Kidney tubule cell (primary cell): ENCODE data around the gene ATR.
"Not testable (repeated sequence)": the region's sequence is repeated elsewhere in the genome, so short reads cannot be mapped to it uniquely, and the experiment has no call there.

Source experiments
- DNase-seq: peaks from one replicate; pipeline ENCODE4 v3.0.0-alpha.2; 2018; ENCODE audit warnings: low spot score

The ATR gene

DNA sequence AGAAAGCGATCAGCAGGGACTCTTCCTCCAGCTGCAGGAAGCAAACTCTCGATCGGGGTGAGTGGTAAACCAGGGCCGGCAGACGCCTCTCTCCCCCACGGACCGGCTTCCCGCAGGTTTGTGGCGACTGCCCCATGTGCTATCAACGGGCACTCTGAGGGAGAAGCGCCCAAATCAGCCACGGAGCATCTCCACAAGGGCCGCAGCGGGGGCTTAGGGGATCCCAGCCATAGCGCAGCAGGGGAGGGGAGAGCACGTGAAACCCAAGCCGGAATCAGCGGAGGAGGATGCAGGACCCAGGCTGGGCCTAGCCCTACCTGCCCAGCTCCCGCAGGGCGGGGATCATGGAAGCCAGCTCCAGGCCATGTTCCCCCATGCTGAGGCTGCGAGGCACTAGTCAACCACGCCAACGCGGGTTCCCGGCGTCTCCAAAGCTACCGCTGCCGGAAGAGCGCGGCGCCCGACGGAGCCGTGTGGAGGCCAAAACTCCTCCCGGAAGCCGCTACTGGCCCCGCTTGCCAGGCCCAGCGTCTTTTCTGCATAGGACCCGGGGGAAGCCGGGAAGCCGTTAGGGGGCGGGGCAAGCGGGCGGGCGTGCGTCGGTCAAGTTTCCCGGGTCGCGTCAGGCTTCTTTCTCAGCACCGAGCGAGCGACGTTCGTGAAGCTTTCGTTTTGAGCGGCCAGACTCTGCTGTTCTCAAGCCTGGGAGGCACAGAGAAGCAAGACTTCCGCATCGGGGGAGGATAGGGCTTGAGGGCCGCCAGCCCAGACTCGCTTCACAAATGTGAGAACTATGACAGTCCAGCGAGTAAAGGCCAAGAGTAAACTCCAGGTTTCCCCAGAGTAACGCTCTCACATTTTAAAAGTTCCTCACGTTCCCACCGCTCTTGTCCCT, at the start of gene ATR:
TSS of gene ATR (minus strand) at position 405 of the 895 bp plus-strand sequence. CDS start at position 376, 29 bp downstream.
- DNase-seq = peak; percentile 98

DNA sequence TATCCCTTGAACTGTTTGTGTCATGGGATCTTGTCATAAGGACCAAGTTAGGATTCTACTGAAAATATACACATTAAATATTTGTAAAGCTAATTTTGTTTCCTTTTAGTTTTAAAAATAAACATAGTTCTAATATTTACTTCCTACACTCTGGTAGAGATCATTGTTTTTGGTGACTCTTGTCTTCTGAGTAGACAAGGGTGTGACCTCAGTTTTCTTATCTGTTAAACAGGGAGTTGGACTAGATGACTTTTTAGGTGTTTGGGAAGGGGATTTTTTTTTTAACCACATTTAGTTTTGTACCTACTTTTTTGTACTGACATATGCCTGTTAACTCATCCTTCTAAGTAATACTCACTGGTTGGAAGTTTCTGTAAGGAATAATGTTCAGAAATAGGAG, 48.4 kb upstream of the ATR start:
- DNase-seq = no peak

DNA sequence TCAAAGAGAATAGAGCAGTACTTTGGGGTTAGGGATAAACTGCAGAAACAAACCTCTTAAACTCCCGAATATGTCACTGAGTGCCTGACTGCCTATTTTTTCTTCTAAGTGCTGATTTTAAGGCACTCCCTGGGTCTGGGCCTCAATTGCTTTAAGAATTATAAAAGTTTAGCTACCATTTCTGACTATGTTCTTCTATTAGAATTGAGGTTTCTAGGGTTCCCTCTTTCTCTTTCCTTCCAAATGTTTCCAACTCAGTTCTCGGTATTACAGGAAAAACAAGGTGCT, 46.6 kb upstream of the ATR start:
- no peak for DNase-seq

DNA sequence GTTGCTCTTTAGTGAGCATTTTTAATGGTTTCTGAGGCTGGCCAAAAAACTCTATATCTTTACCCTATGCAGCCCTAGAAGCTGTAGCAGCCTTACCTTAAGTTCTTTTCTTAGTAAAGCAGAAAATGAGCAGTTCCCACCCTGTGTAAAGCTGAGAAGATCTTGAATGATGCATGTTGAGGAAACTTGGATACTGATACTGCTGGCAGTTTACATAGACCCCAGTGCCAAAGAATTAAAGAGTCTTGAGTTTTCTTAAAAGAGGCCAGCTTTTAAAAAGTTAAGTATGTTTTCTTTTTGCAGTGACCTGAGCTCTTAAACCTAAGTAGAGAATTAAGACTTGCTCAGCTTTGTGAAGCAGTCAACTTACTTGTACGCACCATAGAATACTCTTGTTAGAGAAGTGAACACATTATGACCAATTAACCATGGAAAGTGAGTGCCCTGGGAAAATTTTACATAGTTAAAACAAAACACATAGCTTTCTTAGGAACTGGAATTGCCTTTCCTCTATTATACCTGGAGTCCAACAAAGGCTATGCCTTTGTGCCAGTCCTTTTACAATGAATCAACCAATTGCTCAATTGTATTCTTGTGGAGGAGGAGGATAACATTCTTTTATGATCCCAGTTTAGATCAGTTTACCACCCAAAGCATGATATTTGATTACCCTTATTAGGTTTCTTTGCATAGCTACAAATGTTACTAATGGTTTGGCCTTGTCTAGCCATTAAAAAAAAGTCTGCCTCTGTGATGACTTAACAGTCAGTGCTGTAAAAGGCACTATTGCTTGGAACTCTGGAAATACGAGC, 46.0 kb upstream of the ATR start:
- no peak for DNase-seq

DNA sequence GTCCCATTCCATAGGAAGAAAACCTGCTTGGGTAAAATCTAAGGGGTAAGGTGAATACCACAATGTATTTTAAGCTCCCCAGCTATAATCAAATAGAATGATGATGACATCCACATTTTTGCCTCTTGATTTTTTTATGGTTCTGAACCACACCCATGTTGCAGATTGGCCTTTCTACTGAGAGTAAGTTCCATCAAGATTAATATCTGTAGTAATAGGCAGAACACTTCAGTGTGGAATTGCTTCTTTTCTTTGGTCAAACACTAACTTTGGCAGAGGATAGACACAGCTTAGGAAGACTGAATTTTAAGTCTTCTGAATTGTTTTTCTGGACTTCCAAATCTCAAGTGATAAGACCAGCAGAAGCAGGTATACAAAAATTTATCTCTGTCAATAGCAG, 44.7 kb upstream of the ATR start:
- DNase-seq = no peak

DNA sequence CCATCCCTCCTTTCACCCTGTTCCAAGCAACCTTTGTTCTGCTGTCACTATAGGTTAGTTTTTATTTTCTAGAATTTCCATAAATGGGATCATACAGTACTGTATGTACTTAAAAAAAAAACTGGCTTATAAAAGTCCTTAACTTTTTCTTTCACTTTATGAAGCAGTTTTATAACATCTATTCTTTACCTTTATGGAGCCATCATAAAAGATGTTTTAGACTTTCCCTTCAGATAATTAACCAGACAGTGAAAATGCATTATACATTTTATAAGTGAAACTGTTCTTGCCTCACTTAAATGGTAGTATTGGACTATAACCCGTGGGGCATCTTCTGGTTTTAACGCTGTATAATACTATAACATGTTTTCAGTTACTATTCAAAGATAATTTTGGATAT, 43.9 kb upstream of the ATR start:
- no peak for DNase-seq

DNA sequence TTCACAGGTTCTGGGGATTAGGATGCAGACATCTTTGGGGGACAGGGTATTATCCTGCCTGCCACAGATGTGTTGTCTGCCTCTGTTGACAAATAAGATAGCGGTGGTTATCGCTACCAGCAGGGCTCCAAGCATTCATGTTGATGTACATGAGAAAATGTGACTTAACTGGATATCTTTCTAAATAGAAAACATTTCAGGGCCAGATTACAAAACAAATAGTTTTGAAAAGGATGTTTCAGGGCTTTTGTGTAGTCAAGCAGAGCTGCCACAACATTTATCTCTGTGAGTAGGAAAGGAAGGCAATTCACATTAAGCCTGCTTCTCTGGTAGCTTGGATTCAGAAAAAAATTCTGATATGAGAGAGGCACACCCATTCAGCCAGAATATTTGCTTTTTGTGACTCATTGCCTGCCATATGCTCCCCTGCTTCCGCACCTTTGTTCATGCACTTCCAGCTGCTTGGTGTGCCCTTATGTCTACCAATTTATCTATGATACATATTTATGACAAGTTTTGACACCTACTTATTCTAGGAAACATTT, 40.5 kb upstream of the ATR start:
- DNase-seq = peak; percentile 32

DNA sequence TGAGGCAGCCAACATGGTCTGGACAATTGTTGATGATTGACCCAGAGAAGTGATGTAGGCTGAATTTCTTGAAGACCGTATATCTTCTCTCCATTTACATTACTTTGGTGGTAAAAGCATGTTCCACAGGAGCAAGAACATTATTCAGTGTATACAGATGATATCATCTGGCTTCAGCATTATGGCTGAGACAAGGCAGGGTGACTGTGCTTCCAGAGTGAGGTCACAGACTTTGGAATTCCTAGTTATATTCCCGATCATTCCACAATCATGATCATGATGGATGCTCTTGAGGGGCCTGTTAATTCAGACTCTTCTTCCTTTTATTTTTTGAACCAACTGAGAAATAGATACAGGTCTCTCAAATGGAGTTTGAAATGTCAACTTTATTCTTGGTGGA, 36.6 kb upstream of the ATR start:
- peak; percentile 39 for DNase-seq

DNA sequence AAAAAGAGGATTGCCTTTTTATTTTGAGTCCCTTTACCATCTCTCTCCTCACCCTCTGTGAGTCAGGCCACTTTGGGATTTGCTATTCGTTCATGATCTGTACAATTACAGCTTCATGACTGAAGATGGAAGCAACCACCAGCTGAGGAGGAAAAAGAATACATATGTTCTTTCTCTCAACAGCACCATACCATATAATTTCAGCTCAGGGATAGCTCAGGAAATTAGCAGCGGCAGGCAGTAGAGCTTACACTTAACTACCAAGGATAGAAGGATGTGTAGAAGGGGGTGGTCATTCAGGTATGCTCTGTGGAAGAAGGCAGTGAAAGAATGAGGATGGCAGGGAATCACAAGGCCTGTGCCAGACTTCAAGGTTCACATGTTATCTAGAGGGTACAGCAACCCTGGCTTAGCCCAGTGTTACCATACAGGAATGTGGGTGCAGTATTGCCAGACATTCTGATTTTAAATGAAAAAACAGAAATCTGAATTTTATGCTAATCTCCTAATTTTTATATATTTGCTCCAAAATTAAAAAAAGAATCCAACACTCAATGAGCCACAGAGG, 35.6 kb upstream of the ATR start:
- no peak for DNase-seq

DNA sequence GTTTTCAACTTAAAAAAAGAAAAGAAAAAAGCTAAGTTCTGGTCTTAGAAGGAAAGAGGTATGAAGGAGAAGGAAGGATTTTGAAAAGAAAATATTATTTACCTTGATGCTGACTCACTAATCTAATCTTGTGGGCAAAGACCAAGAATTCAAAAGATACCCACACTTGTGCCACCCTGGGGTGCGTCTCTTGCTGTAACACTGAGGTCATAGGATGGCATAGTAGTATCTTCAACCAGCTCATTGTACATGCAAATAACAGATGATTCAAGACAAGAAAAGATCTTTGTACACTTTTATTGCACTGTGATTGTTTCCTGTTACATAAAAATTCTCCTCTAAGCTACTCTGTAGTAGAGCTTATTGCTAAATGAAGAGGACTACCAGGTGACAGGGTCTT, 35.0 kb upstream of the ATR start:
- peak; percentile 61 for DNase-seq

DNA sequence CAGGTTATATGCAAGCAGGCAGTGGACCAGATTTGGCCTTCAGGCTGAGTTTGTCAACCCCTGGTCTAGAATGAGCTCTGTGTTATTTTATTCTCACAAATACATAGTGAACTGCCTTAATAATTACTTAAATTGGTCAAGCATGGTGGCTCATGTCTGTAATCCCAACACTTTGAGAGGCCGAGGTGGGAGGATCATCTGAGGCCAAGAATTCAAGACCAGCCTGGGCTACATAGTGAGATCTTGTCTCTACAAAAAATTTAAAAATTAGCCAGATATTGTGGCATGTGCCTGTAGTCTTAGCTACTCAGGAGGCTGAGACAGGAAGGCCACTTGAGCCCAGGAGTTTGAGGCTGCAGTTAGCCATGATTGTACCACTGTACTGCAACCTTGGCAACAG, 32.7 kb upstream of the ATR start:
- DNase-seq = no peak

DNA sequence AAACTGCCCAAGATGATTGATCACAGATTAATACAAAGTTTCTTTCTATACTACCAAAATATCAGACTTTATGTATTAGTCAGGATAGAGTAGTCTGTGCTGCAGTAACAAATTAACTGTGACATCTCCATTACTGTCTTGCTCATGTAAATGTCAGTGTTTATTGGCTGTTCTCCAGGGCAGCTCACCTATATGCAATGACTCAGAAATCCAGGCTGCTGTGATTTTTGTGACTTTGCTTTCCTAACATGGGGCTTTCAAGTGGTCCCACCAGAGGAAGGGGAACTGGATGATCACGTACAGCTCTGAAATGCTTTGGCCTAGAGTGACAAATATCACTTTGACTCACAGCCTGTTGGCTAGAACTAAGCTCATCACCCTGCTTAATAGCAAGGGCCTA, 30.6 kb upstream of the ATR start:
- DNase-seq = peak; percentile 26

DNA sequence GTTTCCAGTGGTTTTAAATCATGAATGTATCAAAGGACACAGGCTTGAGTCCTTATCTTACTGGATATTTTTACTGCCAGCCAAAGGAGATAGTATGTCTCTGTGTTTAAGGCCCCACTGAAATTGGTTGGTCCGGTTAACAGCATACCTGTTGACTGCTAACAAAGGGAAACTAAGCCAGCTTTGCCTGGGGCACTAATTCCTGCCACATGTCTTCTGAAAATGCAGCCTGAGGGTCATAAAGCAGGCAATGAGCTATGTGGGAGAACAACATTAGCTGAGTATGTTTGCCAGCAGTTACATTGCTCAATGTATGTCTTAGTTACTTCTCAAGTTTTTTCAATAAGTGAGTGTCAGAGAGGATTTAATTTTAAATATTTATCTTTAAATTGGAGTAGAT, 30.1 kb upstream of the ATR start:
- DNase-seq = no peak

DNA sequence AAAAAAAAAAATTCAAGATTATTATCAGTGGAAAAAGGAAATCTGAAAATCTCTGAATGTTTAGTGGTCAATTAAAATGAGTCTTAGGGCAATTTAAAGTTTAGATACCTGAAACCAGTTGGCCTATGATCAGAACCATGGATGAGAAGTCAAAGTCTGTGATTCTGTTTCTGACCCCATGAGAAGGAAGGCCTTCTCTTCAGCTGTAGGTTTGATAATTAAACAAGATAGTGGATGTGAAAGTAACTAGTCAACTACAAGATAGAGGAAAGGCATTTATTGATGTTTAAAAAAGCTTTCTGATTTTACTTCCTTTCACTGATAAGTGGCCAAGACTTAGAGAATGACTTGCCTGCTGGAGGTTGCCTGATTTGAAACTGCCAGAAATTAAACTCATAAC, 26.4 kb upstream of the ATR start:
- DNase-seq = no peak

DNA sequence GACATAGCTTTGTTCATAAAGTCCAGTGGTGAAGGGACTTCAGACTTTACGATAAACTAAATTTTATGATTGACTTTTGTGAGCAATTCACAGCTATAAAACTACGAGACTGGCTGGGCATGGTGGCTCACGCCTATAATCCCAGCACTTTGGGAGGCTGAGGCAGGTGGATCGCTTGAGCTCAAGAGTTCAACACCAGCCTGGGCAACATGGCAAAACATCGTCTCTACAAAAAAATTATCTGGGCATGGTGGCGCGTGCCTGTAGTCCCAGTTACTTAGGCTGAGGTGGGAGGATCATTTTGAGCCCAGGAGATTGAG, 24.8 kb upstream of the ATR start:
- DNase-seq = not testable (repeated sequence)

DNA sequence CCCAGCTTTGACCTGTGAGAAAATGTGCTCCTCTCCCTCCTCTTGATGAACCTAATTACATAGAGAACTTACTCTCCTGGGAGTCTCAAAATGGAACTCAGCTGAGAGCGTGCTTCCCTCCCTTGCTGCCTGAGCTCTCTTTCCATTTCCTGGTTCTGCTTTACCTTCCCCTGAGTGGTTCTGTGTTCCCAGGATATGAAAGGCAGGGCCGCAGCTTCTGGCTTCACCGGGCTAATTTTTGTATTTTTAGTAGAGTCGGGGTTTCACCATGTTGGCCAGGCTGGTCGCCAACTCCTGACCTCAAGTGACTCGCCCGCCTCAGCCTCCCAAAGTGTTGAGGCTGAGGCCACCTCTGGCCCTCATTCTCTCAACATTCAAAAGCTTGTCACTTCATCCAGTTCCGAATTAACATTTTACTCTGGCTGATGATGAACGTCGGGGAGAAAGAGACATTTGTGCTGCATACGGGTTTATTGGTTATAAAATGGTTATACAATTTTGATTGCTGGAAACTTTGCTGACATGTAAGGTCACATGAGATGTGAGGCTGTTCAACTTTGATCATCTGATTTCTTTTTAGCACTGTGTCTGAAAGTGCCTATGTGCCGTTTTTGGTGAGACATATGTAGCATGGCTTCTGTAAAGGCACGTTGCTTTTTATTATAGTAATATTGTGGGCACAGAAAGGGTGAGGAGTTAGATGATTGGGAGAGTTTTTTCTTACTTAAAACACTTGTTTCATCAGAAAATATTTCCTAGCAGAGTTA, 24.3 kb upstream of the ATR start:
- DNase-seq = no peak

DNA sequence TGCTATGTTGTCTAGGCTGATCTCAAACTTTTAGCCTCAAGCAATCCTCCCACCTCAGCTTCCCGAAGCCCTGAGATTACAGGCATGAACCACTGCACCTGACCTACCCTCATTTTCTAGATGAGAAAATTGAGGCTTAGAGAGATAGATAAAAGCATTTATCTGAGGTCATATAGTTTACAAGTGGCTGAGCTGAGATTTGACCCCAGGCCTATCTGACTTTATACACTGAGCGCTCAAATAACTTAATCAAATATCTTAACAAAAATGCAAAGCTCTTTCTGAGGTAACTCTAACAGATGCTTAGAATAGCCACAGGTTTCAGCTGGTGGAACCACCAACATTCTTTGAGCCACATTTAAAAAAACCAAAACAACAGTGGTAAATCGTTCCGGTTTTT, 23.2 kb upstream of the ATR start:
- no peak for DNase-seq

DNA sequence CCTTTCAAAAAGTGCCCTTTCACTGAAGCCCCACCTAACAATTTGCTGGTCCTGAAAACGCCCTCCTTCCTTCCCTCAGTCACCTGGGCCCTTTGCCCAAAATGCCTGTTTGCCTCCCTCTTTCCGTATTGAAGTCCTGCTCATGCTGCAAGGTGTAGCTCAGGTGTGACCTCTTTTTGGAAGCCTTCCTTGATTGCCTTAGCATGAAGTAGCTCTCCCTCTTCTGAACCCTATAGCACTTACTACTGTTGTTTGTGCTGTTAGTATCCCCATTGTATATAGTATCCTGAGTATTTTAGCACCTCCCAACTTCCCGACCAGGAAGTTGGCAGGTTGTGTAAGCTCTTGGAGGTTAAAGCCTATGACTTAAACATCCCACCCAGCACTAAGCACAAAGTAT, 19.4 kb upstream of the ATR start:
- DNase-seq = no peak

DNA sequence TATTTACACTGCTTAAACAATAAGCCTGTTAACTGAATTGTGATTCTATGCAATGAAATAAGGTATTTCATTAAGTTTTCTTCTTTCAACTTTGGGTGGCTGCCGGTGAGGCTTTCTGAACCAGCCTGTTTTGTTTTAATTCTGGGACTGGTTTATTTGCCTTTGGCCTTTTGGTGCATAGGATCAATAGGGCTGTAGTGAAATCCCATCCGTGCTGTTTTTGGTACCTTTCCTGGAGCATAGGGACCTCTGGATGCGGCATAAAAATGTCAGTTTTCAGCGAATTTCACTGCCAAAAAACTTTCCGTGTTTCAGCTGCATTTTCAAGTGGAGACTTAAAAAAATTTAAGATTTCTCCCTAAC, 18.2 kb upstream of the ATR start:
- DNase-seq = no peak

DNA sequence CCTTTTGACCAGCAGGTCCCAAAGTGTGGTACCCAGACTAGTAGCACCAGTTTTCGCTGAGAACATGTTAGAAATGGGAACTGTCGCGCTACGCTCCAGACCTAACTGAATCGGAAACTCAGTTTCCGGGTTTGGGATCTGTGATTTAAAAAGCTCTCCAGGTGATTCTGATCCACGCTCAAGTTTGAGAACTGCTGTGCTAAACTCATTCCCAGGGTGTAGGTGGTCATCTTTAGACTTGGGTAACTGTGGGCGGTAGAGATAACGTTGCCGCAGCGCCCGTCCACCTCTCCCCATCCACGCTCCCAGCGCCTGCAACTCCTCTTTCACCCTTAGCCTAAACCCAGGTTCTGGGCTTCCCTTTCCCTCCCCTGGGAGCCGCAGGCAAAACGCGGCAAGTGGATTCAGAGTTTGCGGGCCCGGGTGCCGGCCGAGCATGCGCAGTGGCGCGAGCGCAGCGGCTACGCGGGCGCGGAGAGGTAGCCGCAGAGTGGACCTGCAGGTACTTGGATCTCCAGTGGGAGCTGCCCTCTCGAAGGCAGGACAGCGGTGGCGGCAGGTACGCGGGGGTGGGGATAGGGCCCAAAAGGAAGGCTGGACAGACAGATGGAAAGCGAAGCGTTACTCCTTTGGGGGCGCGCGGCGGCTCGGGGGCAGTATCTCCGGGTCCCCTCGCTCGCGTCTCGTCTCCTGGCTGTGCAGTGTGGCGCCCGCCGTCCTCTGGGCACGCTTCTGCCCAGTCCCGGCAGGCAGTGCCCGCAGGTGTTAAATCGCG, 17.6 kb upstream of the ATR start, which contains the start of gene PLS1:
TSS of gene PLS1 (plus strand) at position 443 of the 775 bp plus-strand sequence. CDS start 67,845 bp downstream, outside the sequence.
- DNase-seq = peak; percentile 95

DNA sequence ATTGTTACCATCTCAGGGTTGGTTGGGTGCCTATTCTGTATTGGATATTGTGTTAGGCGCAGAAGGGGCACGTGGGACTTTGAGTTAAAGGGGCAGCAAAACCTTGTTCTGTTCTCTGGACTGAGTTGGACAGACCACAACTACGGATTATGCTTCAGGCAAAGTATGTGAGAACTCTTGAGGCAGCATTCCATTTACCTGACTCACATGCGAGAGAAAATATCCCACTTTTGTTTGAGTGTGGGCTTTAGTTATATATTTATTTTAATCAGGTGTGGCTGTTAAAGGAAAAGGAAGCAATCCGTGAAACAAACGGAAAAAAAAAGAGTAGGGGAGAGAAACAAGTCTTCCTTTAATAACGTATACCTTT, 17.0 kb upstream of the ATR start:
- DNase-seq = peak; percentile 96

DNA sequence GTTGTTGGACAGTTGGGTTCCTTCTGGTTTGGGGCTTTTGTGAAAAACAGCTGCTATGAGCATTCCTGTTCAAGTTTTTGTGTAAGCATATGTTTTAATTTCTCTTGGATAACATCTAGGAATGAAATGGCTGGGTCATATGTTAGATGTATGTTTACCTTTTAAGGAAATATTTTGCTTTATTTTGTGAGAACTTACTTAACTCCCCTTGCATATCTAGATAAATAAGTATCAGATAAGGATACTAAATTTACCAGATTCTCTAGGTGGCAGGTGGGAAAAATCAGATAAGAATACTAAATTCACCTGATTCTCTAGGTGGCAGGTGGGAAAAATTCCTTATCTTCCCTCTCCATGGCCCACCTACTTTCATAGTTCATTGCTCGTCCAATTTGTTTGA, 16.6 kb upstream of the ATR start:
- no peak for DNase-seq
